OCI-LY1 (cell line): ENCODE measurements around the gene SPRED1.

Experiments used
- H2AFZ ChIP-seq: fragments of 200-600 bp; sonication (generic), shearing (Covaris generic); 2 replicates; pipeline ENCODE4 v1.6.0; 2014; ENCODE audit warnings: antibody characterized with exemption, mild to moderate bottlenecking, low read length
- H3F3A ChIP-seq: fragments of 200-600 bp; sonication (generic), shearing (Covaris generic); 2 replicates; pipeline ENCODE4 v1.6.0; 2014; ENCODE audit warnings: mild to moderate bottlenecking, antibody characterized with exemption, low read length, moderate library complexity; ENCODE audit not compliant: insufficient read depth
- H3K27ac ChIP-seq: fragments of 200-600 bp; sonication (generic); 2 replicates; pipeline ENCODE4 v1.5.1; 2014; ENCODE audit warnings: low read length, mixed run types, mild to moderate bottlenecking, low read depth; ENCODE audit not compliant: poor library complexity, severe bottlenecking
- H3K27me3 ChIP-seq: fragments of 200-600 bp; sonication (generic); 2 replicates; pipeline ENCODE4 v1.6.0; 2014; ENCODE audit warnings: antibody characterized with exemption, mild to moderate bottlenecking, low read length, moderate library complexity; ENCODE audit not compliant: insufficient read depth
- H3K36me3 ChIP-seq: fragments of 200-600 bp; sonication (generic); 2 replicates; pipeline ENCODE4 v1.6.1; 2014; ENCODE audit warnings: mild to moderate bottlenecking, antibody characterized with exemption, low read length, moderate library complexity, mixed read lengths; ENCODE audit not compliant: insufficient read depth
- H3K4me1 ChIP-seq: fragments of 200-600 bp; sonication (generic); 2 replicates; pipeline ENCODE4 v1.5.1; 2014; ENCODE audit warnings: mild to moderate bottlenecking, low read length, moderate library complexity; ENCODE audit not compliant: insufficient read depth, severe bottlenecking
- H3K4me2 ChIP-seq: fragments of 200-600 bp; sonication (generic), shearing (Covaris generic); 2 replicates; pipeline ENCODE4 v1.6.1; 2014; ENCODE audit warnings: low read length
- H3K4me3 ChIP-seq: fragments of 200-600 bp; sonication (generic); 2 replicates; pipeline ENCODE4 v1.5.1; 2014; ENCODE audit warnings: low read length, low read depth, mild to moderate bottlenecking, mixed read lengths; ENCODE audit not compliant: poor library complexity, severe bottlenecking
- H3K79me2 ChIP-seq: fragments of 200-600 bp; shearing (Covaris generic); 2 replicates; pipeline ENCODE4 v1.6.1; 2016; ENCODE audit warnings: mixed run types, low read length, mixed read lengths; ENCODE audit not compliant: insufficient read depth
- H3K9ac ChIP-seq: fragments of 200-600 bp; sonication (generic), shearing (Covaris generic); 2 replicates; pipeline ENCODE4 v1.6.1; 2014; ENCODE audit warnings: mild to moderate bottlenecking, low read length, mixed read lengths
- H3K9me2 ChIP-seq: fragments of 200-600 bp; sonication (generic), shearing (Covaris generic); 2 replicates; pipeline ENCODE4 v1.6.1; 2014; ENCODE audit warnings: low read depth, mild to moderate bottlenecking, low read length, mixed read lengths
- H3K9me3 ChIP-seq: fragments of 200-600 bp; shearing (Covaris generic); 2 replicates; pipeline ENCODE4 v1.6.1; 2014; ENCODE audit warnings: low read length, mixed read lengths
- H4K20me1 ChIP-seq: fragments of 200-600 bp; sonication (generic), shearing (Covaris generic); 2 replicates; pipeline ENCODE4 v1.6.0; 2016; ENCODE audit warnings: mild to moderate bottlenecking, low read length; ENCODE audit not compliant: insufficient read depth
- EZH2 ChIP-seq: fragments of 200-600 bp; sonication (generic), shearing (Covaris generic); IDR thresholded peaks from 2 replicates; pipeline ENCODE4 v1.8.0; 2017; ENCODE audit warnings: borderline replicate concordance, mixed run types, mild to moderate bottlenecking, antibody characterized with exemption, low read length, moderate library complexity, mixed read lengths
- TF ChIP-seq, protein P1 (sequence below): fragments of 200-600 bp; sonication (generic), shearing (Covaris generic); IDR thresholded peaks from 2 replicates; pipeline ENCODE4 v1.5.1; 2017; ENCODE audit warnings: mild to moderate bottlenecking, antibody characterized with exemption, low read length, moderate library complexity, mixed read lengths

SPRED1 gene

DNA sequence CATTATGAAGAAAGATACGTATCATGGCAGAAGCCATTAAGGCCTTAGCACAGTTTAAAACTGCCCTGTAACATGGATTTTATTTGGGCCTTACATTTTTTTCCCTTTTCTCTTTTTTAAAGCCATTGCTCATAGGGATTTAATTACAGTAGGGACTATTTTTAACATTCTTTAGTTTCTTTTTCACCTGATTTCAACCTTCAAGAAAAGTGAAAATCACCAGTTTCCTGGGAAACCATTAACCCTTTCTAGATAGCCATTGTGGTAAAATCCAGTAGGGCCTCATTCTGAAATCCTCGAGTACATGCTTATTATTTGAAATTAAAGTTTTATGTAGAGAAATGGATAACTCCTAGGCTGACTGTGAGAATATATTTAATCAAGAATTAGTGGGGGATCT lies 3.1 kb downstream of the SPRED1 start:
- TF ChIP-seq, protein P1, sequence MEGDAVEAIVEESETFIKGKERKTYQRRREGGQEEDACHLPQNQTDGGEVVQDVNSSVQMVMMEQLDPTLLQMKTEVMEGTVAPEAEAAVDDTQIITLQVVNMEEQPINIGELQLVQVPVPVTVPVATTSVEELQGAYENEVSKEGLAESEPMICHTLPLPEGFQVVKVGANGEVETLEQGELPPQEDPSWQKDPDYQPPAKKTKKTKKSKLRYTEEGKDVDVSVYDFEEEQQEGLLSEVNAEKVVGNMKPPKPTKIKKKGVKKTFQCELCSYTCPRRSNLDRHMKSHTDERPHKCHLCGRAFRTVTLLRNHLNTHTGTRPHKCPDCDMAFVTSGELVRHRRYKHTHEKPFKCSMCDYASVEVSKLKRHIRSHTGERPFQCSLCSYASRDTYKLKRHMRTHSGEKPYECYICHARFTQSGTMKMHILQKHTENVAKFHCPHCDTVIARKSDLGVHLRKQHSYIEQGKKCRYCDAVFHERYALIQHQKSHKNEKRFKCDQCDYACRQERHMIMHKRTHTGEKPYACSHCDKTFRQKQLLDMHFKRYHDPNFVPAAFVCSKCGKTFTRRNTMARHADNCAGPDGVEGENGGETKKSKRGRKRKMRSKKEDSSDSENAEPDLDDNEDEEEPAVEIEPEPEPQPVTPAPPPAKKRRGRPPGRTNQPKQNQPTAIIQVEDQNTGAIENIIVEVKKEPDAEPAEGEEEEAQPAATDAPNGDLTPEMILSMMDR = no peak
- no peak for TF ChIP-seq EZH2
- Histone ChIP-seq H3K27ac (no peak overlapping the region), H3K9me2 (no peaks in the 10 kb centered on the region), H3K79me2 (peaks cover 49% of the 10 kb centered on the region), H3K36me3 (no peaks in the 10 kb centered on the region), H3K4me1 (peaks cover 34% of the 10 kb centered on the region), H3F3A (no peaks in the 10 kb centered on the region), H3K4me3 (no peak overlapping the region), H2AFZ (no peak overlapping the region), H4K20me1 (peaks cover 4% of the 10 kb centered on the region; the same call in 1 of the 2 replicates), H3K9me3 (no peaks in the 10 kb centered on the region), H3K9ac (no peak overlapping the region), H3K4me2 (no peak overlapping the region), H3K27me3 (no peaks in the 10 kb centered on the region)

DNA sequence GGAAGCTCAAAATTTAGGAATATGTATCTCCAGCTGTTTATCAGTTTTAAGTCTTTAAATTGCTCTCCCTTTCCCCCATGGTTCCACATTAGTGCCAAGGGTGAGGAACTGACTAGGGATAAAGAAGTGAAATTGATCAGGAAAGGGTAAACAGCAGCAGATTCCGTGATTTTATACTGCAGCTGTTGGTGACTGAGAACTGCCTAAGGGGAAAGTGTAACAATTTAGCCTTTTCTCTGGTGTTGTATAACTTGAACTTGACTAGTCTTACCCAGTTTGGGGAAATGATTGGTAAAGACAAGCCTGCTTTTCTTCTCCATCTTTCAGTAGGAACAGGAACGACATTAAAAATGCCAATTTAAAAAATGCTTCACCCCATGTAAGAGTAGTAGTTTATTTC lies 5.0 kb downstream of the SPRED1 start:
- Histone ChIP-seq H3K4me2 (no peak overlapping the region), H3K9me2 (no peaks in the 10 kb centered on the region), H3K4me3 (no peak overlapping the region), H3K4me1 (peaks cover 26% of the 10 kb centered on the region), H3K27me3 (no peaks in the 10 kb centered on the region), H3K9ac (no peak overlapping the region), H3K27ac (no peak overlapping the region), H3K36me3 (no peaks in the 10 kb centered on the region), H4K20me1 (peaks cover 4% of the 10 kb centered on the region; the same call in 1 of the 2 replicates), H3K9me3 (no peaks in the 10 kb centered on the region), H3F3A (no peaks in the 10 kb centered on the region), H3K79me2 (peaks cover 52% of the 10 kb centered on the region), H2AFZ (no peak overlapping the region)
- TF ChIP-seq EZH2 = no peak
- TF ChIP-seq, protein P1 = no peak

DNA sequence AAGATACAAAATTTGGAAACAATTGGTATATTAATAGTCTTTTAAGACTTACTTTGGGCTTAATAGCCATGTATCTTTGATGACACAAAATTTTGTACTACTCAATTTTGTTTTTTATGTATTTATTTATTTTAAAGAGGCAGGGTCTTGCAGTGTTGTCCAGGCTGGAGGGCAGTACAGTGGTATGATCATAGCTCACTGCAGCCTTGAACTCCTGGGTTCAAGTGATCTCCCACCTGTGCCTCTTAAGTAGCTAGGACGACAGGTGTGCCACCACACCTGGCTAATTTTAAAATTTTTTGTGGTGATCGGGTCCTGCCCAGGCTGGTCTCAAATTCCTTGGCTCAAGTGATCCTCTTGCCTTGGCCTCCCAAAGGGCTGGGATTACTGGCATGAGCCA lies 6.5 kb downstream of the SPRED1 start:
- no peaks in the 10 kb centered on the region for H3K27me3 ChIP-seq
- no peak overlapping the region for H3K4me3 ChIP-seq
- H3F3A ChIP-seq = no peaks in the 10 kb centered on the region
- no peak overlapping the region for H3K27ac ChIP-seq
- no peaks in the 10 kb centered on the region for H3K36me3 ChIP-seq
- H3K9me2 ChIP-seq = no peaks in the 10 kb centered on the region
- TF ChIP-seq EZH2 = no peak
- TF ChIP-seq, protein P1 = no peak
- peaks cover 4% of the 10 kb centered on the region; the same call in 1 of the 2 replicates for H4K20me1 ChIP-seq
- no peaks in the 10 kb centered on the region for H3K9me3 ChIP-seq
- no peak overlapping the region for H3K4me2 ChIP-seq
- no peak overlapping the region for H3K9ac ChIP-seq
- H3K79me2 ChIP-seq = peaks cover 53% of the 10 kb centered on the region
- no peak overlapping the region for H2AFZ ChIP-seq
- H3K4me1 ChIP-seq = peaks cover 17% of the 10 kb centered on the region
